ENCODE results near the gene EMCN. TPM values are rescaled to one million over a fixed set of nuclear protein-coding genes. Genes with fewer than 3 reads are reported as not detected.
"Not testable (repeated sequence)": the region's sequence is repeated elsewhere in the genome, so short reads cannot be mapped to it uniquely, and the experiment has no call there.

EMCN gene
- total and polyA plus RNA-seq, 10 of the 15 experiments (the other 5 are each of a cell fraction or from before 2014, with no cell fraction given): not detected

- TF ChIP-seq USF1 (IDR thresholded peaks at IDR 0.05; ENCODE audit: borderline replicate concordance, extremely low read length, insufficient read depth, low read depth, low read length): no peak
Measured at GRCh38 chr4:100533741-100534140, 15.9 kb upstream of the EMCN start (continued).

- BruUV-seq (replicated peaks); H3K9me3 ChIP-seq (replicated peaks; ENCODE audit: control insufficient read depth, insufficient read depth, low read length); H3K9ac ChIP-seq (ENCODE audit: control insufficient read depth, insufficient read depth, low read length); POLR2A ChIA-PET; H3K36me3 ChIP-seq (ENCODE audit: control insufficient read depth in 2 of 2, insufficient read depth in 2 of 2, low read length in 1 of 2); intact Hi-C loops (cut with micrococcal nuclease; ENCODE audit: unreplicated experiment); H2AFZ ChIP-seq (ENCODE audit: control insufficient read depth, low read depth, low read length); DNase-seq (ENCODE audit: low read depth, low spot score); H3K79me2 ChIP-seq (ENCODE audit: control insufficient read depth, insufficient read depth, low read length); H3K4me3 ChIP-seq; ATAC-seq; H3K27ac ChIP-seq (ENCODE audit: control insufficient read depth, insufficient read depth); H3K27me3 ChIP-seq (replicated peaks in 1 of 2; ENCODE audit: control insufficient read depth in 2 of 2, insufficient read depth in 2 of 2, low read length in 1 of 2); H4K20me1 ChIP-seq (ENCODE audit: control insufficient read depth, insufficient read depth); H3K4me1 ChIP-seq (ENCODE audit: control insufficient read depth, insufficient read depth, low read length); in situ Hi-C loops (cut with MboI); FAIRE-seq; H3K4me2 ChIP-seq (ENCODE audit: control insufficient read depth, insufficient read depth): not testable (repeated sequence)
- CTCF ChIA-PET: interaction anchor here (0.7 kb wide), 1 partner anchor 149 kb away, joined by 3 read pairs; no protein-coding TSS in a partner anchor
- RAD21 ChIA-PET (ENCODE audit: unreplicated experiment): interaction anchor here (0.7 kb wide), 1 partner anchor 41 kb away, joined by 4 read pairs; no protein-coding TSS in a partner anchor
- SMC1A ChIA-PET (ENCODE audit: uncharacterized antibody, unreplicated experiment): interaction anchor here (0.7 to 1.6 kb wide), 3 partner anchors 8 to 531 kb away, joined by 3 to 5 read pairs (median 3); no protein-coding TSS in a partner anchor
- WGBS (ENCODE audit: insufficient coverage, insufficient replicate concordance, low lambda C conversion rate, missing lambda C conversion rate): 19% methylated on average over 4 of the region's 4 CpGs
Measured at GRCh38 chr4:100530161-100530560, 12.3 kb upstream of the EMCN start.

GRCh38 chr4:100525686-100526085 lies 7.9 kb upstream of the EMCN start:
- Histone ChIP-seq H3K9me3 (replicated peaks; ENCODE audit: control insufficient read depth, insufficient read depth, low read length) (no peaks in the 10 kb centered on the region), H3K27ac (ENCODE audit: control insufficient read depth, insufficient read depth) (no peak overlapping the region), H3K79me2 (ENCODE audit: control insufficient read depth, insufficient read depth, low read length) (no peaks in the 10 kb centered on the region), H3K4me3 (no peak overlapping the region), H3K36me3 (ENCODE audit: control insufficient read depth in 2 of 2, insufficient read depth in 2 of 2, low read length in 1 of 2) (no peaks in the 10 kb centered on the region), H3K9ac (ENCODE audit: control insufficient read depth, insufficient read depth, low read length) (no peak overlapping the region), H3K4me1 (ENCODE audit: control insufficient read depth, insufficient read depth, low read length) (no peaks in the 10 kb centered on the region), H4K20me1 (ENCODE audit: control insufficient read depth, insufficient read depth) (no peaks in the 10 kb centered on the region), H3K27me3 (replicated peaks in 1 of 2; ENCODE audit: control insufficient read depth in 2 of 2, insufficient read depth in 2 of 2, low read length in 1 of 2) (no peaks in the 10 kb centered on the region), H2AFZ (ENCODE audit: control insufficient read depth, low read depth, low read length) (no peak overlapping the region), H3K4me2 (ENCODE audit: control insufficient read depth, insufficient read depth) (no peak overlapping the region)
- BruUV-seq (replicated peaks): no TSS peak
- SMC1A ChIA-PET (ENCODE audit: uncharacterized antibody, unreplicated experiment): no interaction called here
- WGBS (ENCODE audit: insufficient coverage, insufficient replicate concordance, low lambda C conversion rate, missing lambda C conversion rate): 0% methylated on average over 1 of the region's 1 CpG
- RAD21 ChIA-PET (ENCODE audit: unreplicated experiment): no interaction called here
- DNase-seq (ENCODE audit: low read depth, low spot score) (no peak), FAIRE-seq (no peak), ATAC-seq (no peak)
- POLR2A ChIA-PET: no interaction called here
- CTCF ChIA-PET: no interaction called here
- in situ Hi-C loops (cut with MboI): no loop called here
- intact Hi-C loops (cut with micrococcal nuclease; ENCODE audit: unreplicated experiment): no loop called here
- TF ChIP-seq RAD21 (IDR thresholded peaks at IDR 0.05; ENCODE audit: insufficient read depth, low read depth, low read length) (no peak), IRF5 (IDR thresholded peaks at IDR 0.05; ENCODE audit: borderline replicate concordance) (no peak), IRF4 (IDR thresholded peaks at IDR 0.05; ENCODE audit: low read depth, low read length) (no peak), PBX3 (IDR thresholded peaks at IDR 0.05; ENCODE audit: insufficient replicate concordance, low read depth, low read length) (no peak), NR2F1 (conservative IDR thresholded peaks at IDR 0.05) (no peak), TBL1XR1 (IDR thresholded peaks at IDR 0.05; ENCODE audit: low read depth, low read length) (no peak), ZZZ3 (IDR thresholded peaks at IDR 0.05; ENCODE audit: control insufficient read depth, insufficient read length, low read depth) (no peak), SPI1 (IDR thresholded peaks at IDR 0.05; ENCODE audit: borderline replicate concordance, insufficient read depth, low read depth, low read length) (no peak), E2F4 (IDR thresholded peaks at IDR 0.05; ENCODE audit: low read depth, low read length) (no peak)
